Measurements from ENCODE around the gene ETFDH. TPM values are rescaled to one million over a fixed set of nuclear protein-coding genes. Genes with fewer than 3 reads are reported as not detected.
A peak's percentile ranks its signal among the peaks of the same experiment; 100 is the strongest.

Gene ETFDH
- total and polyA plus RNA-seq, 9 of the 15 experiments (the other 6 are each of a cell fraction or from before 2014, with no cell fraction given): 14.6 to 33.6 (median 25.9) TPM

- peak; percentile 88; the same call in 1 of the 2 replicates for TF ChIP-seq KAT7 (CRISPR knock-in tag; IDR thresholded peaks at IDR 0.05; ENCODE audit: borderline replicate concordance)
- peak; percentile 44; the same call in 1 of the 2 replicates for TF ChIP-seq LEF1 (IDR thresholded peaks at IDR 0.05)
- TF ChIP-seq SLC30A9 (CRISPR knock-in tag; IDR thresholded peaks at IDR 0.05): no peak
- TF ChIP-seq, protein P1, sequence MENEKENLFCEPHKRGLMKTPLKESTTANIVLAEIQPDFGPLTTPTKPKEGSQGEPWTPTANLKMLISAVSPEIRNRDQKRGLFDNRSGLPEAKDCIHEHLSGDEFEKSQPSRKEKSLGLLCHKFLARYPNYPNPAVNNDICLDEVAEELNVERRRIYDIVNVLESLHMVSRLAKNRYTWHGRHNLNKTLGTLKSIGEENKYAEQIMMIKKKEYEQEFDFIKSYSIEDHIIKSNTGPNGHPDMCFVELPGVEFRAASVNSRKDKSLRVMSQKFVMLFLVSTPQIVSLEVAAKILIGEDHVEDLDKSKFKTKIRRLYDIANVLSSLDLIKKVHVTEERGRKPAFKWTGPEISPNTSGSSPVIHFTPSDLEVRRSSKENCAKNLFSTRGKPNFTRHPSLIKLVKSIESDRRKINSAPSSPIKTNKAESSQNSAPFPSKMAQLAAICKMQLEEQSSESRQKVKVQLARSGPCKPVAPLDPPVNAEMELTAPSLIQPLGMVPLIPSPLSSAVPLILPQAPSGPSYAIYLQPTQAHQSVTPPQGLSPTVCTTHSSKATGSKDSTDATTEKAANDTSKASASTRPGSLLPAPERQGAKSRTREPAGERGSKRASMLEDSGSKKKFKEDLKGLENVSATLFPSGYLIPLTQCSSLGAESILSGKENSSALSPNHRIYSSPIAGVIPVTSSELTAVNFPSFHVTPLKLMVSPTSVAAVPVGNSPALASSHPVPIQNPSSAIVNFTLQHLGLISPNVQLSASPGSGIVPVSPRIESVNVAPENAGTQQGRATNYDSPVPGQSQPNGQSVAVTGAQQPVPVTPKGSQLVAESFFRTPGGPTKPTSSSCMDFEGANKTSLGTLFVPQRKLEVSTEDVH (IDR thresholded peaks at IDR 0.05; ENCODE audit: low read depth, partially characterized antibody): peak; percentile 81
- no peak for TF ChIP-seq YBX1 (IDR thresholded peaks at IDR 0.05)
- TF ChIP-seq C11orf30 (IDR thresholded peaks at IDR 0.05; ENCODE audit: low read depth): peak; percentile 86
- TF ChIP-seq, protein P2, sequence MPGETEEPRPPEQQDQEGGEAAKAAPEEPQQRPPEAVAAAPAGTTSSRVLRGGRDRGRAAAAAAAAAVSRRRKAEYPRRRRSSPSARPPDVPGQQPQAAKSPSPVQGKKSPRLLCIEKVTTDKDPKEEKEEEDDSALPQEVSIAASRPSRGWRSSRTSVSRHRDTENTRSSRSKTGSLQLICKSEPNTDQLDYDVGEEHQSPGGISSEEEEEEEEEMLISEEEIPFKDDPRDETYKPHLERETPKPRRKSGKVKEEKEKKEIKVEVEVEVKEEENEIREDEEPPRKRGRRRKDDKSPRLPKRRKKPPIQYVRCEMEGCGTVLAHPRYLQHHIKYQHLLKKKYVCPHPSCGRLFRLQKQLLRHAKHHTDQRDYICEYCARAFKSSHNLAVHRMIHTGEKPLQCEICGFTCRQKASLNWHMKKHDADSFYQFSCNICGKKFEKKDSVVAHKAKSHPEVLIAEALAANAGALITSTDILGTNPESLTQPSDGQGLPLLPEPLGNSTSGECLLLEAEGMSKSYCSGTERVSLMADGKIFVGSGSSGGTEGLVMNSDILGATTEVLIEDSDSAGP (CRISPR knock-in tag; IDR thresholded peaks at IDR 0.05): no peak
- TF ChIP-seq ETV1 (tag; conservative IDR thresholded peaks at IDR 0.05; ENCODE audit: low read depth): peak; percentile 93
- TF ChIP-seq EWSR1 (IDR thresholded peaks at IDR 0.05; ENCODE audit: borderline replicate concordance, low read depth, partially characterized antibody): no peak
- no peak for TF ChIP-seq ZNF75A (CRISPR knock-in tag; IDR thresholded peaks at IDR 0.05)
- TF ChIP-seq TCF7L2 (IDR thresholded peaks at IDR 0.05; ENCODE audit: low read depth, low read length): no peak
- no peak for TF ChIP-seq MECOM (CRISPR knock-in tag; IDR thresholded peaks at IDR 0.05)
- TF ChIP-seq MAFG (tag; conservative IDR thresholded peaks at IDR 0.05): no peak
- TF ChIP-seq BACH1 (tag; IDR thresholded peaks at IDR 0.05): no peak
- TF ChIP-seq ZNF398 (CRISPR knock-in tag; IDR thresholded peaks at IDR 0.05): no peak
- peak; percentile 90 for TF ChIP-seq NR2C1 (IDR thresholded peaks at IDR 0.05)
- peak; percentile 92 for TF ChIP-seq NR2C1 (tag; IDR thresholded peaks at IDR 0.05)
These were observed at the start of gene ETFDH (continued) for GRCh38 chr4:158671915-158672806.

Measured in K562 (cell line).